ENCODE results near the gene NCAPD2.

NCAPD2 gene, protein sequence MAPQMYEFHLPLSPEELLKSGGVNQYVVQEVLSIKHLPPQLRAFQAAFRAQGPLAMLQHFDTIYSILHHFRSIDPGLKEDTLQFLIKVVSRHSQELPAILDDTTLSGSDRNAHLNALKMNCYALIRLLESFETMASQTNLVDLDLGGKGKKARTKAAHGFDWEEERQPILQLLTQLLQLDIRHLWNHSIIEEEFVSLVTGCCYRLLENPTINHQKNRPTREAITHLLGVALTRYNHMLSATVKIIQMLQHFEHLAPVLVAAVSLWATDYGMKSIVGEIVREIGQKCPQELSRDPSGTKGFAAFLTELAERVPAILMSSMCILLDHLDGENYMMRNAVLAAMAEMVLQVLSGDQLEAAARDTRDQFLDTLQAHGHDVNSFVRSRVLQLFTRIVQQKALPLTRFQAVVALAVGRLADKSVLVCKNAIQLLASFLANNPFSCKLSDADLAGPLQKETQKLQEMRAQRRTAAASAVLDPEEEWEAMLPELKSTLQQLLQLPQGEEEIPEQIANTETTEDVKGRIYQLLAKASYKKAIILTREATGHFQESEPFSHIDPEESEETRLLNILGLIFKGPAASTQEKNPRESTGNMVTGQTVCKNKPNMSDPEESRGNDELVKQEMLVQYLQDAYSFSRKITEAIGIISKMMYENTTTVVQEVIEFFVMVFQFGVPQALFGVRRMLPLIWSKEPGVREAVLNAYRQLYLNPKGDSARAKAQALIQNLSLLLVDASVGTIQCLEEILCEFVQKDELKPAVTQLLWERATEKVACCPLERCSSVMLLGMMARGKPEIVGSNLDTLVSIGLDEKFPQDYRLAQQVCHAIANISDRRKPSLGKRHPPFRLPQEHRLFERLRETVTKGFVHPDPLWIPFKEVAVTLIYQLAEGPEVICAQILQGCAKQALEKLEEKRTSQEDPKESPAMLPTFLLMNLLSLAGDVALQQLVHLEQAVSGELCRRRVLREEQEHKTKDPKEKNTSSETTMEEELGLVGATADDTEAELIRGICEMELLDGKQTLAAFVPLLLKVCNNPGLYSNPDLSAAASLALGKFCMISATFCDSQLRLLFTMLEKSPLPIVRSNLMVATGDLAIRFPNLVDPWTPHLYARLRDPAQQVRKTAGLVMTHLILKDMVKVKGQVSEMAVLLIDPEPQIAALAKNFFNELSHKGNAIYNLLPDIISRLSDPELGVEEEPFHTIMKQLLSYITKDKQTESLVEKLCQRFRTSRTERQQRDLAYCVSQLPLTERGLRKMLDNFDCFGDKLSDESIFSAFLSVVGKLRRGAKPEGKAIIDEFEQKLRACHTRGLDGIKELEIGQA (N-terminal part only)

GRCh38 chr12:6493497-6494257 is at the start of gene NCAPD2:
Gene NCAPD2 (plus strand): TSS chr12:6494102. CDS start chr12:6495099, 997 bp downstream.
- peak; percentile 76 to 81 for DNase-seq (ENCODE audit: low read depth in 2 of 2)

GRCh38 chr12:6444704-6445688 is 48.9 kb upstream of the NCAPD2 start, which contains the start of gene CD27:
Gene CD27 (plus strand): TSS chr12:6444955. CDS start chr12:6445096, 141 bp downstream.
- DNase-seq (ENCODE audit: low read depth in 2 of 2) = no peak

- no peak for DNase-seq (ENCODE audit: low read depth in 2 of 2)
These were observed 43.6 kb upstream of the NCAPD2 start for GRCh38 chr12:6450091-6450868.

- DNase-seq (ENCODE audit: low read depth in 2 of 2) = no peak
These were observed 43.0 kb upstream of the NCAPD2 start for GRCh38 chr12:6450869-6451347.

- DNase-seq (ENCODE audit: low read depth in 2 of 2) = peak in 1 of 2 donors; percentile 37
These were observed 42.3 kb upstream of the NCAPD2 start, which contains the start of gene TAPBPL for GRCh38 chr12:6451348-6452244. Gene TAPBPL (plus strand): TSS chr12:6452042. CDS start chr12:6452249, 207 bp downstream.

DNA sequence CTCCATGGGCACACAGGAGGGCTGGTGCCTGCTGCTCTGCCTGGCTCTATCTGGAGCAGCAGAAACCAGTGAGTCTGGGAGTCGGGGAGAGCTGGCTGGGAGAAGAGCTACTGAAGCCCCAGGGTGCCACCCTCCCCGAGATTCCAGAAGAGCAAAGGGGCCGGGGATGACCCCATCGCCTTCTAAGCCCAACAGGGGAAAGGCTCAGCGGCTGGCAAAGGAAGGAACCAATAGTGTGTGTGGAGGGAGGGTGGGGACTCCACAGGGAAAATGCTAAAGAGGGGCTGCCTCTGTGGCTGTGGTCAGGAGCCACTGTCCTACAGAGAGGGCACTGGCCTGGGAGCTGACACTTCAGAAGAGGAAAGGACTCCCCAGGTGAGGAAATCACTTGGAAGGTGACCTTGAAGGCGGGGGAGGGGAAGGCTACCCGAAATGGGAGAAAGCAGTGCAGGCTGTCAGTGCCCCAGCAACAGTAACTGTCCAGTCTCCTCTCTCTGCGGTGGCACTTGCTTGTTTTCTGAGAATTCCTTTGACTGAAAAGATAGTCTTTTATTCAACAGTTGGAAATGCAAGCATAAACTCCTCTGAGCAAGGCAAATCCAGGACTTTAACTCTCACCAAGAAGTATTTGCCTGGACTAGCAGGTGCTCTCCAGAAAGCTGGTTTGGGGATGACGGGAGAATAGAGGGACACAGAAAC is 41.5 kb upstream of the NCAPD2 start:
- no peak for DNase-seq (ENCODE audit: low read depth in 2 of 2)

DNA sequence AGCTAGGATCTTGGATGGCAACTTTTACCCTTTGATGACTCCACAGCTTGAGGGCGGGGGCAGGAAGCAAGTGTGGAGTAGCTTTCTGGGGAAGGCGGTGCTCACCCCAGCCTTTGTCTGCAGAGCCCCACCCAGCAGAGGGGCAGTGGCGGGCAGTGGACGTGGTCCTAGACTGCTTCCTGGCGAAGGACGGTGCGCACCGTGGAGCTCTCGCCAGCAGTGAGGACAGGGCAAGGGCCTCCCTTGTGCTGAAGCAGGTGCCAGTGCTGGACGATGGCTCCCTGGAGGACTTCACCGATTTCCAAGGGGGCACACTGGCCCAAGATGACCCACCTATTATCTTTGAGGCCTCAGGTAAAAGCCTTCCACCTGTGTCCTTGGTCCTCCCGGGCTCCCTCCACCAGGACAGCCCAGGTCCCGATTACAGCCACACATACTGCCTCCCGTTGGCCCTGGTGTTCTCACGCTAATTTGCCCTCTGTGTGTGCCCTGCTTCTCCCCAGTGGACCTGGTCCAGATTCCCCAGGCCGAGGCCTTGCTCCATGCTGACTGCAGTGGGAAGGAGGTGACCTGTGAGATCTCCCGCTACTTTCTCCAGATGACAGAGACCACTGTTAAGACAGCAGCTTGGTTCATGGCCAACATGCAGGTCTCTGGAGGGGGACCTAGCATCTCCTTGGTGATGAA is 40.8 kb upstream of the NCAPD2 start:
- no peak for DNase-seq (ENCODE audit: low read depth in 2 of 2)

DNA sequence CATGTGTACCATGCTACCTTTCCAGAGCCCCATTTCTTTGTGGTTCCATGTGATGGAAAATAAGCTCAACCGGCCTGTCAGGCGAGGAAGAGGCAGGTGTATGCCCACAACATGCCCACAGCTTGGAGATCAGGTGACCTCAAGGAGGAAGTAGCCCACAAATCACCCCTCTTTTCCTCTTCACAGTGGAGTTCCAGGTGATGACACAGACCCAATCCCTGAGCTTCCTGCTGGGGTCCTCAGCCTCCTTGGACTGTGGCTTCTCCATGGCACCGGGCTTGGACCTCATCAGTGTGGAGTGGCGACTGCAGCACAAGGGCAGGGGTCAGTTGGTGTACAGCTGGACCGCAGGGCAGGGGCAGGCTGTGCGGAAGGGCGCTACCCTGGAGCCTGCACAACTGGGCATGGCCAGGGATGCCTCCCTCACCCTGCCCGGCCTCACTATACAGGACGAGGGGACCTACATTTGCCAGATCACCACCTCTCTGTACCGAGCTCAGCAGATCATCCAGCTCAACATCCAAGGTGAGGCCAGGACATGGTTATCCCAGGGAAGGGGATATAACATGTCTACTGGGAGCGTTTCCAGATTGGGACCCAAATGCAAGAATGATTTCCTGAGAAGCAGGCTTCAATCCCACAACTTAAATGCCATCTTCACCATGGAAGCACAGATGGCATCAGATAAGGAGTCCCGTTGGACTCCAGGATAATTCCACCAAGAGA is 36.5 kb upstream of the NCAPD2 start:
- DNase-seq (ENCODE audit: low read depth in 2 of 2) = no peak

- no peak for DNase-seq (ENCODE audit: low read depth in 2 of 2)
These were observed 35.5 kb upstream of the NCAPD2 start for GRCh38 chr12:6458281-6459003.

DNA sequence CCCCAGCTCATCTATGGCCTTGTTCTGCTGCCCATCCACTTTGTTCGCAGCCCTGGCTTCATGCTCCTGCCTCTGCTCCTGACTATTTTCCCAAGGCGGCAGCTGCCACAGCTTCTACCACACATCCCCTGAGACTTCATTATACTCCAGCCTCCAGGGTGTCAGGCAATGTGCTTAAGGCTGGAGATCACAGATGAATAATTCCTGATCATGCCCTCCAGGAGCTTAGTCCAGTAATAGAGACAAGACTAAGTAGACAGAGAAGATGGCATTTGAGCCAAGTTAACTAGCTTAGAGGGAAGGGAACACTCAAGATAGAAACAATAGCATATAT is 34.9 kb upstream of the NCAPD2 start:
- no peak for DNase-seq (ENCODE audit: low read depth in 2 of 2)

DNA sequence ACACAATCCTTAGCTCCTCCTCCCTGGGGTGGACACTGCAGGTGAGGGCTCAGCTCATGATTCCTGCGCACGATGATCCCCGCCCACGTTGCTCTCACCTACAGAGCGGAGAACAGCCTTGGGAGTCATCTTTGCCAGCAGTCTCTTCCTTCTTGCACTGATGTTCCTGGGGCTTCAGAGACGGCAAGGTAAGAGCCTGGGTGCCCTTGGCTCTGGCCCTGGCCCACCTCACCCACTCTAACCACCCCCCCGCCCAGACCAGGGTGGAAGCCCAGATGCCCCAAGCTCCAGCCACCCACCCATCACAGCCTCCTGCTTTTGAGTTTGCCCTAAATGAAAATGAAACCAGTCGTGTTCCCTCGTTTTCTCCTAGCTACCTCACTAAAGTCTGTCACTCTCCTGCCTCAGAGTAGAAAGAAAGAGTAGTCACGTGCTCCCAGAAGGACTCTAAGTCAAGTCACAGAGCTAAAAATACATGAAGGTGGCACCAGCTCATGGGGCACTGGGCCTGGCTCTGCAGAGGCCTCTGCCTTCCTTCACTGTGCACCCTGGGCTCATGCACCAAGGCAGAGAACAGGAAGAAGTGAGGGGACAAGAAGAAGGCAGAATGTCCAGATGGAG is 33.0 kb upstream of the NCAPD2 start:
- no peak for DNase-seq (ENCODE audit: low read depth in 2 of 2)

DNA sequence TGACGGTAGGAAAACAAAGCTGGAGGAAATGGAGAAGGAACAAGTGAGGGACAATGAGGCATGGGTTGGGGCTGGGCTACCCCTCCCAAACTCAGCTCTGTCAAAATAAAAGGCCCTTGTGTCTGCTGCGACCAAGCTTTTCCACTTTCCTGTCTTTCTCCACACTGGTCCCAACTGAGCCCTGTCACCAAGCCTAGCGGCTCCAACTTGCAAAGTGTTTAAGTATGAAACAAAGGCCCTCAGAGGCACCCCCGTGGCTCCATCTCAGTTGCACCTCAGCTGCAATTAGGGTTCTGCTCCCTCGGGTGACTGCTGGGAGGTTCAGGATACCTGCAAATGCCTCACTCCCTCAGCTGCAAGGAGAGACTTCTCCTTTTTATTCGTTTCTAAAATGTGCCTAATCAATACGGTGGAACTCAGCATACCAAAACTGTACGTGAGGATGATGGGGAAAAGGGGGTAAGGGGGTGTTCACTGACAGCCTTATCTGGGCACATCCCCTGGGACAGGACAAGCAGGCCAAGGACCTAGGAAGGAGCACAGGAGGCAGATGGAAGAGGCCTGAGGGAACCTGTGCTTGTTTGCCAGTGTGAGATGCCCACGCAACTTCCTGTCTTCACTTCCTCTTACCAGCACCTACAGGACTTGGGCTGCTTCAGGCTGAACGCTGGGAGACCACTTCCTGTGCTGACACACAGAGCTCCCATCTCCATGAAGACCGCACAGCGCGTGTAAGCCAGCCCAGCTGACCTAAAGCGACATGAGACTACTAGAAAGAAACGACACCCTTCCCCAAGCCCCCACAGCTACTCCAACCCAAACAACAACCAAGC is 32.3 kb upstream of the NCAPD2 start:
- peak in 1 of 2 donors; percentile 56 for DNase-seq (ENCODE audit: low read depth in 2 of 2)

GRCh38 chr12:6462234-6462995 is 31.5 kb upstream of the NCAPD2 start:
- DNase-seq (ENCODE audit: low read depth in 2 of 2) = no peak

Measured in stimulated activated CD4-positive, alpha-beta T cell treated with anti-CD3 and anti-CD28 coated beads, Interleukin-1b, Interleukin-23, amount 100 ng/mL, for 1 hour (primary cell).